PC-9 (cell line): ENCODE results near the gene EPB41L3. TPM values are rescaled to one million over a fixed set of nuclear protein-coding genes. Genes with fewer than 3 reads are reported as not detected.

Experiments
- BruUV-seq: library from RNA; stranded (reverse); fragments of 400-500 nt; replicated peaks from 2 replicates; lab custom pipeline; 2021; lab: Mats Ljungman, UMichigan
- CTCF ChIA-PET: fragments of 300-600 bp; sonication (Branson Sonifier 250); formaldehyde crosslinking; loops from one replicate; lab custom pipeline; 2022; ENCODE audit warnings: antibody characterized with exemption; lab: Charles Lee
- POLR2A ChIA-PET: fragments of 300-600 bp; sonication (Branson Sonifier 250); formaldehyde crosslinking; loops from one replicate; lab custom pipeline; 2022; ENCODE audit warnings: antibody characterized with exemption; ENCODE audit not compliant: unreplicated experiment; lab: Charles Lee
- DNase-seq, 2 experiments: peaks; one replicate each; pipeline versions ENCODE4 v3.0.0 to v3.0.0-alpha.2; 2015 to 2022; ENCODE audit warnings: mixed read lengths in 1 of 2
- H2AFZ ChIP-seq: fragments of 200-600 bp; sonication (generic); 2 replicates; pipeline ENCODE4 v1.8.1; 2017; ENCODE audit warnings: antibody characterized with exemption
- H3F3A ChIP-seq: fragments of 200-600 bp; sonication (generic); 2 replicates; pipeline ENCODE4 v1.8.1; 2017; ENCODE audit warnings: antibody characterized with exemption, mild to moderate bottlenecking, low read depth; ENCODE audit not compliant: insufficient read depth
- H3K27ac ChIP-seq: fragments of 200-600 bp; sonication (generic); 2 replicates; pipeline ENCODE4 v1.6.1; 2016; ENCODE audit warnings: mixed run types
- H3K27me3 ChIP-seq: fragments of 200-600 bp; sonication (generic); 2 replicates; pipeline ENCODE4 v1.6.1; 2016; ENCODE audit warnings: low read depth, mixed run types; ENCODE audit not compliant: insufficient read depth
- H3K36me3 ChIP-seq: fragments of 200-600 bp; sonication (generic); 2 replicates; pipeline ENCODE4 v1.6.1; 2016; ENCODE audit warnings: low read depth, mixed run types
- H3K4me1 ChIP-seq: fragments of 200-600 bp; sonication (generic); replicated peaks from 2 replicates; pipeline ENCODE4 v1.6.1; 2016; ENCODE audit warnings: mixed run types; ENCODE audit not compliant: insufficient read depth
- H3K4me2 ChIP-seq: fragments of 200-600 bp; sonication (generic); 2 replicates; pipeline ENCODE4 v1.6.1; 2017; ENCODE audit warnings: mixed run types
- H3K4me3 ChIP-seq: fragments of 200-600 bp; sonication (generic); 2 replicates; pipeline ENCODE4 v1.6.1; 2016; ENCODE audit warnings: mixed run types
- H3K79me2 ChIP-seq: fragments of 200-600 bp; sonication (generic); 2 replicates; pipeline ENCODE4 v1.6.1; 2017; ENCODE audit warnings: low read depth, mixed run types
- H3K9me2 ChIP-seq: fragments of 200-600 bp; sonication (generic); 2 replicates; pipeline ENCODE4 v1.8.1; 2017; ENCODE audit warnings: mild to moderate bottlenecking; ENCODE audit not compliant: insufficient read depth
- H3K9me3 ChIP-seq: fragments of 200-600 bp; sonication (generic); 2 replicates; pipeline ENCODE4 v1.8.1; 2016; ENCODE audit warnings: low read depth; ENCODE audit not compliant: insufficient read depth
- H4K20me1 ChIP-seq: fragments of 200-600 bp; sonication (generic); 2 replicates; pipeline ENCODE4 v1.8.1; 2017; ENCODE audit not compliant: insufficient read depth
- EZH2 ChIP-seq: fragments of 200-600 bp; sonication (generic); IDR thresholded peaks from 2 replicates; pipeline ENCODE4 v1.8.0; 2017; ENCODE audit warnings: antibody characterized with exemption, low read depth
- intact Hi-C: fragments of 100-400 bp; cut with micrococcal nuclease; formaldehyde crosslinking; loops from one replicate; pipeline ENCODE4 v1.10.0; 2022; ENCODE audit not compliant: unreplicated experiment
- total RNA-seq: library from RNA; stranded (reverse); gene quantifications from 2 replicates; pipeline ENCODE4 v1.2.3, GENCODE V29; 2021
- TF ChIP-seq, protein P1 (sequence below): fragments of 200-600 bp; sonication (generic); conservative IDR thresholded peaks from 2 replicates; pipeline ENCODE4 v1.6.1; 2017; ENCODE audit warnings: mixed run types, antibody characterized with exemption, mild to moderate bottlenecking, moderate library complexity

The EPB41L3 gene
- total RNA-seq, 1 experiment from 2014 or later = not detected

DNA sequence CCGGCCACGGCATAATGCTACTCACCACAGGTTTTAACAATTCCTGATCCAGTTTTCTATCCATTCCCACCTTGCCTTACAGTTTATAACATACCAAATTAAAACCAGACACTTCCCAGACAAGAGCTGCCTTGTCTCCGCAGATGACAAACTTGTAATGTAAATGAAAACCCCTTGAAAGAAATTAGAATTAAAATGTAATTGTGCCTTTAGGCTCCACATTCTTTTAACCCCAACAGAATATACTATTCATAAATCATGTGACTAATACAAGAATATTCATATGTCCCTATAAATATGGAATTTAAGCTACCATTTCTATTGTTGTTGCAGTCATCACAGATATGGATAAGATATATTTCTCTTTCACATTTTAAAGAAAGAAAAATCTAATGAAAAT lies 178.4 kb downstream of the EPB41L3 start:
- BruUV-seq = no TSS peak
- ChIA-PET POLR2A (no interaction called here), CTCF (no interaction called here)
- TF ChIP-seq, protein P1, sequence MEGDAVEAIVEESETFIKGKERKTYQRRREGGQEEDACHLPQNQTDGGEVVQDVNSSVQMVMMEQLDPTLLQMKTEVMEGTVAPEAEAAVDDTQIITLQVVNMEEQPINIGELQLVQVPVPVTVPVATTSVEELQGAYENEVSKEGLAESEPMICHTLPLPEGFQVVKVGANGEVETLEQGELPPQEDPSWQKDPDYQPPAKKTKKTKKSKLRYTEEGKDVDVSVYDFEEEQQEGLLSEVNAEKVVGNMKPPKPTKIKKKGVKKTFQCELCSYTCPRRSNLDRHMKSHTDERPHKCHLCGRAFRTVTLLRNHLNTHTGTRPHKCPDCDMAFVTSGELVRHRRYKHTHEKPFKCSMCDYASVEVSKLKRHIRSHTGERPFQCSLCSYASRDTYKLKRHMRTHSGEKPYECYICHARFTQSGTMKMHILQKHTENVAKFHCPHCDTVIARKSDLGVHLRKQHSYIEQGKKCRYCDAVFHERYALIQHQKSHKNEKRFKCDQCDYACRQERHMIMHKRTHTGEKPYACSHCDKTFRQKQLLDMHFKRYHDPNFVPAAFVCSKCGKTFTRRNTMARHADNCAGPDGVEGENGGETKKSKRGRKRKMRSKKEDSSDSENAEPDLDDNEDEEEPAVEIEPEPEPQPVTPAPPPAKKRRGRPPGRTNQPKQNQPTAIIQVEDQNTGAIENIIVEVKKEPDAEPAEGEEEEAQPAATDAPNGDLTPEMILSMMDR = no peak
- TF ChIP-seq EZH2 = no peak
- no peaks in the 10 kb centered on the region for H3K79me2 ChIP-seq
- no peak overlapping the region for H2AFZ ChIP-seq
- no peaks in the 10 kb centered on the region for H3K9me3 ChIP-seq
- H3K4me2 ChIP-seq = no peak overlapping the region
- H3K27ac ChIP-seq = no peak overlapping the region
- H3K27me3 ChIP-seq = peaks cover 14% of the 10 kb centered on the region
- H3K4me3 ChIP-seq = no peak overlapping the region
- H4K20me1 ChIP-seq = no peaks in the 10 kb centered on the region
- no peaks in the 10 kb centered on the region for H3K4me1 ChIP-seq
- no peaks in the 10 kb centered on the region for H3F3A ChIP-seq
- intact Hi-C loops = no loop called here
- H3K36me3 ChIP-seq = no peaks in the 10 kb centered on the region
- no peaks in the 10 kb centered on the region for H3K9me2 ChIP-seq
- no peak for DNase-seq

DNA sequence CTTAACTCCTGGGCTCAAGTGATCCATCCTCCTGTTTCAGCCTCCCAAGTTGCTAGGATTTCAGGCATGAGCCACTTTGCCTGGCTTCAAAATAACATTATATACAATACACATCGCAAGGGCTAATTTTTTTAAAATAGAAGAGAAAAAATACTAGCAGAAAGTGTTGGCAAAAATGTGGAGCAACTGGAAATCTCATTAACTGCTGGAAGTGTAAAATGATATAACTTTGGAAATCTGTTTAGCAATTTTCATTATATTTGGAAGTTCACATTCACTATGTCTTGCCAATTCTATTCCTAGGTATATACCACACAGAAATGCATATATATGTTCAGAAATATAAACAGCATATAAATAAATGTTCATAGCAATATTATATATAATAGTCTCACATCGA lies 193.2 kb downstream of the EPB41L3 start:
- TF ChIP-seq, protein P1 = no peak
- TF ChIP-seq EZH2 = no peak
- no peak for DNase-seq
- intact Hi-C loops = no loop called here
- Histone ChIP-seq H3K9me2 (no peaks in the 10 kb centered on the region), H3K27me3 (no peaks in the 10 kb centered on the region), H3K79me2 (no peaks in the 10 kb centered on the region), H3K4me2 (no peak overlapping the region), H3K4me3 (no peak overlapping the region), H3K9me3 (no peaks in the 10 kb centered on the region), H3K4me1 (no peaks in the 10 kb centered on the region), H3F3A (no peaks in the 10 kb centered on the region), H3K27ac (no peak overlapping the region), H3K36me3 (no peaks in the 10 kb centered on the region), H4K20me1 (no peaks in the 10 kb centered on the region), H2AFZ (no peak overlapping the region)
- CTCF ChIA-PET = no interaction called here
- no TSS peak for BruUV-seq
- POLR2A ChIA-PET = no interaction called here

Other genes with a start within 250 kb of the EPB41L3 start
- 14.2 and 15.7 TPM in 2 replicates for gene ZBTB14, start 248.3 kb downstream of the EPB41L3 start, total RNA-seq